Measurements from ENCODE around the gene SUMO4.
"Not testable (repeated sequence)": the region's sequence is repeated elsewhere in the genome, so short reads cannot be mapped to it uniquely, and the experiment has no call there.

SUMO4 gene

GRCh38 chr6:149435919-149436586 is 36.0 kb downstream of the SUMO4 start:
- DNase-seq: no peak

- DNase-seq: no peak
Measured at GRCh38 chr6:149436647-149437046, 36.6 kb downstream of the SUMO4 start.

- no peak for DNase-seq
Measured at GRCh38 chr6:149437212-149437611, 37.1 kb downstream of the SUMO4 start.

- DNase-seq: no peak
Measured at GRCh38 chr6:149438855-149439254, 38.8 kb downstream of the SUMO4 start.

- no peak for DNase-seq
Measured at GRCh38 chr6:149439626-149440025, 39.6 kb downstream of the SUMO4 start.

- DNase-seq: no peak
Measured at GRCh38 chr6:149440735-149441671, 40.9 kb downstream of the SUMO4 start.

- DNase-seq: no peak
Measured at GRCh38 chr6:149441740-149442139, 41.7 kb downstream of the SUMO4 start.

- no peak for DNase-seq
Measured at GRCh38 chr6:149443411-149444181, 43.5 kb downstream of the SUMO4 start.

GRCh38 chr6:149444360-149445094 is 44.5 kb downstream of the SUMO4 start:
- not testable (repeated sequence) for DNase-seq

GRCh38 chr6:149445095-149445466 is 45.0 kb downstream of the SUMO4 start:
- no peak for DNase-seq

- no peak for DNase-seq
Measured at GRCh38 chr6:149445573-149445972, 45.5 kb downstream of the SUMO4 start.

GRCh38 chr6:149446791-149447376 is 46.8 kb downstream of the SUMO4 start:
- no peak for DNase-seq

GRCh38 chr6:149448821-149449453 is 48.9 kb downstream of the SUMO4 start:
- no peak for DNase-seq

GRCh38 chr6:149449831-149450678 is 50.0 kb downstream of the SUMO4 start:
- no peak for DNase-seq

Data from DMS153 (cell line).